ENCODE data around the gene UIMC1.

Gene UIMC1

DNA sequence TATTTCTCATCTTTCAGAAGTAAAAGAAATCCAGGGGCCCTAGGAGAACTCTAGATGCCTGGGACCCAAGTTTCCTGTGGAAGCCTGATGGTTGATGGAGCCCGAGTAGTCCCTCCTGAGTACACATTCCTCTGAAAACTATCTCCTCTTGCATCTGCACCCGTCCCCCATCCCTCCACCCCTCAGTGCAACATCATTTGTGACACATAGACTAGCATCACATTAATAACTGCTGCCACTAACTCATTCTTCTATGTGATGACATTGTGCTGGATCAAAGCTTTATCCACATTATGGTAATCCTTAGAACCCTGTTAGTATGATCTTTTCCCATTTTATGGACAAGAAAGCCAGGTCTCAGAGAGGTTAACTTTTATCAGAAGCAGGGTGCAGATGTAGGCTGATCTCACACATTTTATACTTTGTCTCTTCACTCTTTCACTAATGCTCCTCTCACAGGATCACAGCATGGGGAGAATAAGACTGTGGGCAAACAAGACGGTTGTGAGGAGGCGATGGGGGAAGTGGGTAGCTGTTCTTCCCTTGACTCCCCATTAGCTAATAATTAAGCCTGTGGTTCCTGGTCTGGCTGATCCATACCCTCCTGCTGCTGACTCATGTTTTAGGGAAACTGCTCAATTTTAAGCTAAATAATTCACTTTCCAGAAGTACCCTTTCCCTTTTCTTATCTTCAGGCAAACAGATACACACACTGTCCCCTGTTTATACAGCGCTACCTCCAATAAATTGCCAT lies 103.5 kb downstream of the UIMC1 start:
- no peak for DNase-seq

DNA sequence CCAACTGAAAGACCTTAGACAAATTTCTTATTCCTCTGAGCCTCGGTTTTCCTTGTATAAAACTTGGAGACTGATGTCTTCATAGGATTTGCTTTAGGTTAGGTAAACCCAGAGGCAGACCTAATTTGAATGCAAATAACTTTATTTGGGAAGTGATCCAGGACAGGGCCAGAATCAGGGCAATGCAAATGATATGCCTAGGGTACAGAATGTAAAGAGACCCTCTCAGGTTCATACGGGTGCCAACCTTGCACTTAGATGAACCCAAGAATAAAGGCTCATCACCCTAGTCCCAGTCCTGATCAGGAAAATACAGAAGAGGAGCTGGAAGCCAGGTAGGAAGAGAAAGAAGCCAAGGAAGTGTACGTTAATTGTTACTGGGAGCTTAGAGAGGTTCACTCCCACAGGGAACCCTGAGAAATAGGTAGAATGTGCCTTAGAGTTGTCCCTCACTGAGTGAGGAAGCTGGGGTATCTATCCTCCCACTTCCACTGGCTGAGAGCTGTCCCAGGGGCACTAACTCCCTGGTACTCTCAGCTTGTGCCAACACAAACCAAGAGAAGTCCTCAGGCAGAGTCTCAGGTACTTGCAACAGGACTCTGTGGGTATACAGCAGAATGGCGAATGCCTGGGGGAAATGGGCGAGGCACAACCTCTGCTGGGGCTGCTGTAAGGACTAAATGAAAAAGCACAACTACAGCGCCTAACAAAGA lies 104.3 kb downstream of the UIMC1 start:
- no peak for DNase-seq

DNA sequence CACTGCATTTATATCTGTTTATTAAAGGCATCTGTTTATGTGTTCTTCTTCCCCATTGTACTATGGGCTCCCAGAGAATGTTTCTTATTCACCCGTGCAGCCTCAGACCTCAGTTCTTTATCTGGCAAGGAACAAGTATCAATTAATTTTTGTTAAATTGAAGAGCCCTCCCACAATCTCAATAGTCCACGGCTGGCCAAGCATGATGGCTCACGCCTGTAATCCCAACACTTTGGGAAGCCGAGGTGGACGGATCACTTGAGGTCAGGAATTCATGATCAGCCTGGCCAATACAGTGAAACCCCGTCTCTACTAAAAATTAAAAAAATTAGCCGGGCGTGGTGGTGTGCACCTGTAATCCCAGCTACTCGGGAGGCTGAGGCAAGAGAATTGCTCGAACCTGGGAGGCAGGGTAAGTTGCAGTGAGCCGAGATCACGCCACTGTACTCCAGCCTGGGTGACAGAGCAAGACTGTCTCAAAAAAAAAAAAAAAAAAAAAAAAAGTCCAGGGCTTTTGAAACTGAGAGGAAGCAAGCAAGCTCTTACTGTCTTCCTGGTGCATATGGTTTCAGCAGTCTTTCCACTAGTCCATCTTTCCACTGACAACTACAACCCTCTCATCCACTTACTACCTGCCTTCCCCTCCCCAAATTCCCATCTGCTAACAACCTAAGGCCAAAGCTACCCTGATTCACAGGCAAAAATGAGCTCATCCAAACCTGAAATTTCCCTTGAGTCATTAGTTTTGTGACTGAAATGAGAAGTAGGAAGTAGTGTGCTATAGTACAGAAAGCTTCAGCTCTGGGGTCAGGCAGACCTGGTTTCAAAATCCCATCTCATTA lies 105.1 kb downstream of the UIMC1 start:
- DNase-seq, result no peak

DNA sequence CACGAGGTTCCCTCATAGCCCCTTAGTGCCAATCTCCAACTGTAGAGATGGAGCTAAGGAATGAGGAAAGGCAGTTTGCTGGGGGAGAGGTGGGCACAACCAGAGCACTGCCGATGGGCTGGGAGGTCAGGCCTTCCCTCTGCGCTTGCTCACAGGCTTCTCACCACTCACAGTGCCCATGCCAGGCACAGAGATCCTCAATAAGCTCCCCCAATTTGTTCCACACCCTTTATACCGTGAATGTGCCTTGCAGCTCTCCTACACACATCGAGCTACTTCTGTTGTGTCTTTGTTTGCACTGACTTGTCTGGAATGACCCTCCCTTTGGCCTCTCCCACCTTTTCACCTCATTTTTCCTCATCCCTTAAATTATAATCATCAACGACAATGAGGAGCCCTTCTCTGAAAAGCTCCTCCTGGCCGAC lies 105.8 kb downstream of the UIMC1 start:
- DNase-seq, result no peak

DNA sequence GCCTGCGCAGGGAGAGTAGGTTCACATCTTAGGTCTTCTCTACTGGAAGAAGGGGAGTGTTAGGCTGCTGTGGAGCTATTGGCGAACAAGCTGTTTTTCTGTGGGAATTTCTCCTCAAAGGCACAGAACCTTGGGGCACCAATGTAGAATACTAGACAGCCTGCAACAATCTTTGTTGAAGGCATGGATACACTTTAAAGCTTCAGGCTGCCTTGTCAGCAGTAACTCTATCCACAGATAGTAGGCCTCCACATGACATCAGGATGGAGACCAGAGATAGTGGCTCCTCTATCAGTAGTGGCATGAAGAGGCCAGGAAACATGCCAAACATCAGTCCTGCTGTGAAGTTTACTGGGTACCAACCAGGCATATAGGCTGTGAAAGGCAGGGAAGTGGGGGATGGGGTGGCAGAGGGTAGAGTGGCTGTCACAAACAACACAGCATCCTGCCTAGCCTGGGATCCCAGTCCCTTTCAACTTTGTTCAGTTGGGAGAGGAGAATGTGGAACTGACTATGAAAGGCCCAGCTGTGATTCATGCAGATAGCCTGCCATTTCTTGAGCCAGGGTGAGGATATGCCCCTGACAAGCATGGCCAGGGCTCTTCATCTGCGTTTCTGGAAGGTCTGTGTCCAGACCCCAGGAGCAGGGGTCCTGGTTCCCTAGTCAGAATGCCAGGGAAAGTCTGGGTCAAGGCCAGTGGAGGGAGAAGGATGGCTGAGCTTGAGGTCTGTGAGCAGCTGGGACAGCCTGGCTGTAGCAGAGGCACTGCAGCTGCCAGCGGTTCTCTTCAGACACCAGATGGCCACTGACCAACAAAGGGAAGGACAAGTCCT lies 106.4 kb downstream of the UIMC1 start:
- DNase-seq, result peak in 3 of 56 donors; percentile 8 to 16 (median 14)

DNA sequence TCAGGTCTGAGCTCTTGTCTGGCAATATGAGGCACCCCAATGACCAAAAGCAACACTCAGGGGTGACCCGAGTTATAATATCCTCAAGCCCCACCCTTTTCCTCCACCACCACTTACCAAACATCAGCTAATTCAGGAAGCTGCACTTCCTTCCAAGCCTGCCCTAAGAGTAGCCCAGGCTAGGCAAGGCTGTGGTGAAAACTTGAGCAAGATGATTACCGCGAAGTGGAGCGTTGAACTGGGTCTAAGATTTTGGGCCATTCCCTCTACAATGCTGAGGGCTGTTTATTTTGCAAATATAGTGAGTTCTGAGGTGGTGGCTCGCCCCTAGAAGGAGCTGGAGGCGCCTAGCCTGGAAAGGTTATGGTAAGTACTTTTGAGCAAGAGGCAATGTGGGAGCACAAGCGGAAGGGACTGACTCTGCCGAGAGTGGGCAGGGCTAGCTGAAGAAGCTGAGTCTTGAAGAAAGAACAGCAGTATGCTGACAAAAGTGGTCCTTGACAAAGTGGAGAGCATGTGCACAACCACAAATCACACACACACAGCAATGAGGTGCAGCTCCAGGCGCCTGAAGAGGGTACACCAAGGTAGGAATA lies 107.2 kb downstream of the UIMC1 start, which contains the start of gene HK3:
TSS of gene HK3 (minus strand) at position 51 of the 596 bp plus-strand sequence. CDS start 3,187 bp downstream, outside the sequence.
- no peak for DNase-seq

DNA sequence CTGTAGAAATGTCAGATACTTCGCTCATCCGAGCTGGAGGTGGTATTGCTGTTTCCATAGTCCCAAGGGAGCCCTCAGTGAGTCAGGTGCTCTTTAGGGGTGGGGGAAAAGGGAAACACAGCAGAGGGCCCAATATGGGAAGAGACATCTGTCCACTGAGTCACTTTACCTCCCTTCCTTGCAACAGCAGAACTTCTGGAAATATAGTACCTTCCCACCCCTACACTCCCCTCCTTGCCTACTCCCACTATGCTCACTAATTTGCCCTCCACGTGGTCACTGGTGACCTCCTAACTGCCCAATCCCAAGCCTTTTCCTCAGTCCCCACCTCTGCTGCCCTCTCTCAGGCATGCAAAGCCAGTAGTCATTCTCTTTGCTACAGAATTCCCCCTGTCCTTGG lies 109.3 kb downstream of the UIMC1 start:
- no peak for DNase-seq

DNA sequence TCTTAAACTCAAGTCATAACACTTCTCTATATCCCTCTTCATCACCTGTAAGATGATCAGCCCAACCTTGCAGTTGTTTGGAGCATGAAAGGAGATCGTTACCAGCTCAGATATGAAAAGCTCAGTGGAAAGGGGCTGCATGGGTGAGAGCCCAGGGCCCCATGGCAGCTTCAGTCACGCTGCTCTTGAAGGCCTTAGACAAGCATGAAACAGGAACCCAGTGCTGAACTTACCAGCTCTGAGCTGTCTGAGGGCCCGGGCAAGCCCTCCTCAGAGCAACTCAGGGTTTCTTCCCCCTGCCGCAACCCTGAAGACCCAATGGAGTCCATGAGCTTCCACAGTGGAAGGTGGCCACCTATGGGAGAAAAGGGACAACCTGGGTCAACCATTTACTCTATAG lies 110.7 kb downstream of the UIMC1 start:
- no peak for DNase-seq

DNA sequence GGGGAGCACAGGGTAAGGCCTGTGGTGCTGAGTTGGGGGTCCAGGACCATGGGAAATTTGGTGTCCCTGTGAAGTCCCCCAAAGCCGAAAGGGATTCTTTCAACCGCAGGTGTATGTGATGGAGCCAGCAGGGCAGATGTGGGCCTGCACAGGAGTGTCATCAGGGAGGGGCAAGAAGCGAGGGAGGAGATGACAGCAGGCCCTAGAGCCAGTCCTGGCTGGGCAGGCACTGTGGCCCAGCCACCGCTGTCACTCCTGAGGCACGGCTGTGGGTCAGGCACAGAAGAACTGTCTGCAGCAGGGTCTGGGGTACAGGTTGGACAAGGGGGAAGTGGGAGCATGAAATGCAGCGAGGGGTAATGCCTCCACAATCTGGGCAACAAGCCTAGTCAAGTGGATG lies 112.3 kb downstream of the UIMC1 start:
- no peak for DNase-seq

DNA sequence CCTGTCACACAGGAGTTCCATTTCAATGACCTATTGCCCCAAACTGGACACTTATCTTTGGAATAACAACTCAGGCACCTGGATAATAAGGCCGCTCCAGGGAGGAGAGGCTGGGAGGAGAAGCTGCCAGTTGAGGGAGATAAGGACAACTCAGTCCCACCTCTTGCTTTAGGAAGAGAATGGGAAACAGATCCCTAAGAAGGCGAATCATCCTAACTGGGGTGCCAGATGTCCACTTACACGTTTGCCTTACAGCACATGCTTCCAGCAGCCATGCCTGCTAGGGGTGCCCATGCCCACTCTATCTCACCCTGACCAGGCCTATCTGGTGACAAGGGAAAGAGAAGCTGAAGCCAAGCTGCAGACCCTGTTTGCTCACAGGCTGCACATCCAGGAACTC lies 113.9 kb downstream of the UIMC1 start:
- no peak for DNase-seq

DNA sequence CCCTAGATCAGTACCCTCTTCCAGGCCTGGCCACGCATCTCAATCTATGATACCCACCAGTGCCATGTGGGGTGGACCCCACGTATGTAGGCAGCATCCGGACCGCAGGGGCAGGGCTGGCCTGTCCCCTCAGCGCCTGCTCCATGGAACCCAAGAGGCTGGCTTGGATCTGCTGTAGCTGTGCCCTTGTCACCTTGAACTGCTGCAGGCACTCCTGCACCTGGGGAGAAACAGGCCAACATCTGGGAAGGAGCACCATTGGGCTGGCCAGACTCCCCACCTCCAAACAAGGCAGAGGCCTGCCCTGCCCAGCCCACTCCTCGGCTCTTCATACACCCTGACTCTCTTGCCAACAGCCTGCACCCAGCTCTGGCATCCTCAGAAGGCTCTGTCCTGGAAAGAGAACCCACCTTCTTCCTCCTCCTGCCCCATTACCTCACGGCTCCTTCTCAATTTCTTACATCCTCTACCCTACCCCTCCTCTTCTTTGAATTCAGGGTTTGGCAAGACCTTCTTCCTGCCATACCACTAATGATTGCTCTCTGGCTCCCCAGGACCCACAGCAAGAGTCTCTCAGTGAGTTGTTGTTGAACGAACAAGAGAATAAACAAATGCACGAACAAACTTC lies 115.1 kb downstream of the UIMC1 start:
- DNase-seq, result no peak

DNA sequence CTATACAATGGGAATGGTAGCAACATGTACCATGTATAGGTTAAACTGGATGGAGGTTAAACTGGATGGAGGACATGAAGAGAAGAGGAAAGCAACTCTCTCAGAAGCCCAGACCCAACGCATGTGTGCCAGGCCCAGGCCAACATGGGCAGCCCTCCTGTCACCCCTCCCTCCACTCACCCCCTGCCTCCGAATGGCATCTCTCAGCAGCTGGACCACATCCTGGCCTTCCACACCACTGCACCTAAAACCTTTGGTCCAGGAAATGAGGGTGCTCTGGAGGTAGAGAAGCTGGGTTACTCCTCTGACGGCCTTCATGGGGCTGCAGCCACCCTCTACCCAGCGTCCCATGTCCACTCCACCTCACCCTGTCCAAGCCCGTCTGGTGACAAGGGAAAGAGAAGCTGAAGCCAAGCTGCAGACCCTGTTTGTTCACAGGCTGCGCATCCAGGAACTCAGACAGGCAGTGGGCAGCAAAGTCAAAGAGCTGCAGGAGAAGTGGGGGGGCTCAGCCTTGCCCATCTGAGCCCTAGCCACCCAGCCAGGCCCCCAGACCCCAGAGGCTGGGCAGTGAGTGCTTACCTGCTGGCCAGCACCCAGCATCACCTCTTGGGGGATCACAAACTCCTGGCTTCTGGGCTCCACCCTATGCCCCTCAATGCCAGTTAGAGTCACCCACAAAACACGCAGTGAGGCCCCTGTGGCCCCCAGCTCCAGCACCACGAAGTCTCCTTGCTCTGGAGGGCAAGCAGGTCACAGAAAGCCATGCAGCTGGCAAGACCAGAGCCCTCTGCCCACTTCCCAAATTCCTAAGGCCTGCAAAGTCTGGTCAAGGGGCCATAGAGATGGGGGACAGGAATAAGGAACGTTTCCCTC lies 115.9 kb downstream of the UIMC1 start:
- DNase-seq, result no peak

DNA sequence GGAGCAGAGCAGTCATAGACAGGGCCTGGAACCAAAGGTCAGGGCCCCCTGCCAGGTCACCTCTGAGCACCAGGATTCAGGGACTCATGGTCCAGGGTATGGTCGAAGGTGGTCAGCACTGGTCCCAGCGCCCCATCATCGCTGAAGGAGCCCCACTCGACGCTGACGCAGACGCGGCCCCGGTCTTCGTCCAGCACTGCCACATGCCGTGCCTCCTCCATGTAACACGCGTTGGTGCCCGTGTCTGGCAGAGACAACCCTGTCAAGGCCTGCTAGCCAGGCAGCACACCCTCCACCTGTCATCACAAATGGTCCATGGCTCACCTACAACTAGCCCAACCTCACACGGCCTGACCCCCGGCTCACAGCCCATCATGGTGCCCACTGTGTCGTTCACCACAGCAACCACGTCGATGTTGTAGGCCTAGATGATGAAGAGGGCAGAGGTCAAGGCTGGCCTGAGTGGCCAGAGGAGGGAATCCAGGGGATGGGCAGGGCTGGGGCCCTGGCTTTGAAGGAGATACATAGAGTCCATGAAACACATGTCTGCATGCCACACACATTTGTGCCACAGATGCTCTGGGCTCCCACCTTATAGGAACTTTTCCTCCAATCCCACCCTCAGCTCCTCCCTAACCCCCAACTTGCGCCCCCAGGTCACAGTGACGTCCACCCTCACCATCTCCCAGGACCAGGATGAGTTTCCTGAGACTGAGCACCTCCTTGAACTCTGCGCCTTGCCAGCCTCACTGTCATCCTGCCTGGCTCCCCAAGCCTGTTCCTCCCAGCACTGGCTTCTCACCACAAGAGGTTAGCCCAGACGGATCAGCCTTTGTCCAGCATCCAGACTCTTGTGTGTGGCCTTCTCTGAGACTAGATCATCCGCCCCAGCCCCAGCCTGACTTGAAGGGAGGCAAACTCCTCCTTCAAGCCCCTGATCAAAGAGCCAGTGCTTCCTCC lies 117.0 kb downstream of the UIMC1 start:
- DNase-seq, result no peak

DNA sequence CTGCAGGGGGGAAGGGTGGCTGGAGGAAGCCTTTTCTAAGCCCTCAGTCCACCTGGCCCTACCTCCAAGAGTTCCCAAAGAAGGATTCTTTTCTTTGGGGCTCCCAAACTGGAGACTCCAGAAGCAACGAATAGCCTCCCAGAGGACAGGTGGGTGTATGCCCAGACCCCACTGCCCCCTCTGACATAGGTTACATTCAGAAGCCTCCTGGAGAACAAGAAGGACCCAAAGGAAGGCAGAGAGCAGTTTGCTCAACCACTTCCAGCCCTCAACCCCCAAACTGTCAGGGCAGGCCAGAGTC lies 117.8 kb downstream of the UIMC1 start:
- DNase-seq, result no peak

DNA sequence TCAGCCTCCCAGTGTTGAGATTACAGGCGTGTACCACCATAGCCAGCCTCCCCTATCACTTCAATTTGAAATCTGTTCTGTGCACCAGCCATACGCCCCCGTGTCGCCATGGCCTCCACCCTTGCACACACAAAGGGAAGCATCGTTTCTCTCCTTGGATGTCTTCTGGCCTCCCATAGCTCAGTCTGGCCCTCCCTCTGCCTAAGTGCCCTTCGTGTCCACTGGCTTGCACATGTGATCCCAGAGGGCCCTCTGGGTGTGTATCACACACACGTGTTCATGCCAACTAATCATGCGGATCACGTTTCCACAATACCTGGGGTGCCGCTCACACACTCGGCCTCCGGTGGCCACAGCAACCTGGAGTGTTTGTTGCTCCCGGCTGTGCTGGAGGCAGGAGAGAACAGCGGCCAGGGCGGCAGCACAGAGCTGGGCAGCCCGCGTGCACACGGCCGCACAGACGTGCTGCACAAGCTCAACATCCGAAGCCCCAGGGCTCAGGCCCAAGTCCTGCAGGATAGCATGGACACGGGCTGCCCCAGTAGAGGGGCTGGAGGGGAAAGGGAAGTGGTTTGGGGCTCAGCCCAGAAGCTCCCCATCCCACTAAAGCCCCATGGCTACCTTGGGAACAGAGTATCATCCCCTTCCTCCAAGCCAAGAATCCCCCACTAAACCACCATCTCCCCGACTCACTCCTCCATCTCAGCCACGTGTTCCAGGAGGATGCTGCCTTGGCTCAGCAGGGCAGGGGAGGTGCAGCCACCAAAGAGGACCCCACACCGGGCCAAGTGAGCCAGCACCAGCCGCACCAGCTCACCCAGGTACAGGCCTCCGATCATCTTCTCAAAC lies 118.3 kb downstream of the UIMC1 start:
- no peak for DNase-seq

DNA sequence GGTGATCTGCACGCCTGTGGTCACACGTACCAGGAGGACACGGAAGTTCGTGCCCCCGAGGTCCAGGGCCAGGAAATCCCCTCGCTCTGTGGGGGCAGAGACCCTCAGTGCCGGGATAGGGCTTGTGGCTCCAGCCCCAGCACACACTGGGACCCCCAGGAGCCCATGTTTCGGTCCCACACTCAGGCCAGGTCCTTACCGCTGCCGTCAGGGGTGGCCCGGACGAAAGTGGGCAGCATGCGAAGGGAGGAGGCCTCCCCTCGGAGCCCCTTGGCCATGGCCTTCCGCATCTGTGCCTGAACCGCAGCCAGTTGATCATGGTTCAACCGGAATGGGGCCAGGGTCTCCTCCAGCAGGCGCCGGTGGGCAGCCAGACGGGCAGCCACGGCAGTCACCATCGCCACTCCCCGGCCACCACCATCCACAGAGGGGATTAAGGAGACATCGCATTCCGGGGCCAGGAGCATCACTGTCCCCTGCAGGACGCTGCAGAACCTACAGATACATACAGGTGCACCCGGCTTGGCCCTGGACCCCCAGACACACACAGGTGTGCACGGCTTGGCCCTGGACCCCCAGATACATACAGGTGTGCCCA lies 119.2 kb downstream of the UIMC1 start:
- no peak for DNase-seq
